OCI-LY3 (cell line): Measurements from ENCODE around the gene ACSS1.

Experiments used
- H2AFZ ChIP-seq: fragments of 200-600, 300-600 bp; shearing (Covaris generic); 2 replicates; pipeline ENCODE4 v1.6.0; 2014; ENCODE audit warnings: antibody characterized with exemption, low read depth, low read length
- H3K27ac ChIP-seq: fragments of 200-600, 300-600 bp; sonication (generic); 2 replicates; pipeline ENCODE4 v1.5.1; 2014; ENCODE audit warnings: mild to moderate bottlenecking, low read length, moderate library complexity, mixed read lengths
- H3K27me3 ChIP-seq: fragments of 200-600, 300-600 bp; sonication (generic); 2 replicates; pipeline ENCODE4 v1.6.1; 2014; ENCODE audit warnings: low read depth, low read length, mixed read lengths
- H3K36me3 ChIP-seq: fragments of 200-600, 300-600 bp; sonication (generic); replicated peaks from 2 replicates; pipeline ENCODE3; 2014; ENCODE audit warnings: low read depth, low read length, mixed read lengths
- H3K4me1 ChIP-seq: fragments of 300-600, 200-600 bp; sonication (generic); 2 replicates; pipeline ENCODE4 v1.6.1; 2014; ENCODE audit warnings: low read length, mixed read lengths
- H3K4me2 ChIP-seq: fragments of 200-600, 300-600 bp; sonication (generic); 2 replicates; pipeline ENCODE4 v1.6.1; 2014; ENCODE audit warnings: low read length, mixed read lengths
- H3K4me3 ChIP-seq: fragments of 300-600, 200-600 bp; sonication (generic); 2 replicates; pipeline ENCODE4 v1.5.1; 2014; ENCODE audit warnings: antibody characterized with exemption, mild to moderate bottlenecking, low read length, moderate library complexity
- H3K79me2 ChIP-seq: fragments of 300-600, 200-600 bp; shearing (Covaris generic); 2 replicates; pipeline ENCODE4 v1.6.1; 2014; ENCODE audit warnings: mild to moderate bottlenecking, low read length, mixed read lengths
- H3K9ac ChIP-seq: fragments of 300-600, 200-600 bp; shearing (Covaris generic); 2 replicates; pipeline ENCODE4 v1.6.0; 2014; ENCODE audit warnings: mild to moderate bottlenecking, low read length, moderate library complexity
- H3K9me3 ChIP-seq: fragments of 200-600, 300-600 bp; shearing (Covaris generic); 2 replicates; pipeline ENCODE4 v1.6.1; 2014; ENCODE audit warnings: low read length, mixed read lengths; ENCODE audit not compliant: insufficient read depth
- H4K20me1 ChIP-seq: fragments of 200-600, 300-600 bp; sonication (generic); 2 replicates; pipeline ENCODE4 v1.6.1; 2016; ENCODE audit warnings: low read length, mixed read lengths; ENCODE audit not compliant: insufficient read depth
- EZH2phosphoT487 ChIP-seq: fragments of 200-600 bp; shearing (Covaris generic); IDR thresholded peaks from 2 replicates; pipeline ENCODE4 v1.6.1; 2018; ENCODE audit warnings: antibody characterized with exemption, mixed run types, low read depth
- TF ChIP-seq, protein P1 (sequence below): fragments of 200-600, 300-600 bp; sonication (generic); IDR thresholded peaks from 2 replicates; pipeline ENCODE4 v1.5.1; 2014; ENCODE audit warnings: antibody characterized with exemption, low read length, low read depth

ACSS1 gene

DNA sequence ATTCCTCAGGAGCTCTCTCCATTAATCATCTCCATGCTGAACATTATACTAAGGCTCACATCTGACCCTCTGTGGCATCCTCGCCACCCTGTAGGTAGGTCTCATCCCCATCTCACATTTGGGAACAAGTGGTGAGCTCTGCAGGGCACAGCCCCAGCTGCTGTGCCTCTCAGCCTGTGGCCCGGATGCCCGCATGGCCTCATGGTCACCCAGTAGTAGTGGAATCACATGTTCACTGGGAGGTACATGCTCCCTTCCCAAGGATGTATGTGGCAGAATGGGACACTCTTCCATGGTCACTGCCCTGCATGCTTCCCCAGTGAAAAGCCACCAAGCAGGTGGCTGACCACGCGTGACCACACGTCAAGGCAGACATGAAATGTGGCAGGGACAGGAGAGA lies 39.1 kb downstream of the ACSS1 start:
- Histone ChIP-seq H3K4me3 (no peak overlapping the region), H3K4me2 (no peak overlapping the region), H3K9me3 (no peaks in the 10 kb centered on the region), H3K9ac (no peak overlapping the region), H3K36me3 (no peaks in the 10 kb centered on the region), H3K27ac (no peak overlapping the region), H2AFZ (no peak overlapping the region), H3K27me3 (no peaks in the 10 kb centered on the region), H3K4me1 (no peaks in the 10 kb centered on the region), H4K20me1 (no peaks in the 10 kb centered on the region), H3K79me2 (no peaks in the 10 kb centered on the region)
- TF ChIP-seq EZH2phosphoT487 = no peak
- TF ChIP-seq, protein P1, sequence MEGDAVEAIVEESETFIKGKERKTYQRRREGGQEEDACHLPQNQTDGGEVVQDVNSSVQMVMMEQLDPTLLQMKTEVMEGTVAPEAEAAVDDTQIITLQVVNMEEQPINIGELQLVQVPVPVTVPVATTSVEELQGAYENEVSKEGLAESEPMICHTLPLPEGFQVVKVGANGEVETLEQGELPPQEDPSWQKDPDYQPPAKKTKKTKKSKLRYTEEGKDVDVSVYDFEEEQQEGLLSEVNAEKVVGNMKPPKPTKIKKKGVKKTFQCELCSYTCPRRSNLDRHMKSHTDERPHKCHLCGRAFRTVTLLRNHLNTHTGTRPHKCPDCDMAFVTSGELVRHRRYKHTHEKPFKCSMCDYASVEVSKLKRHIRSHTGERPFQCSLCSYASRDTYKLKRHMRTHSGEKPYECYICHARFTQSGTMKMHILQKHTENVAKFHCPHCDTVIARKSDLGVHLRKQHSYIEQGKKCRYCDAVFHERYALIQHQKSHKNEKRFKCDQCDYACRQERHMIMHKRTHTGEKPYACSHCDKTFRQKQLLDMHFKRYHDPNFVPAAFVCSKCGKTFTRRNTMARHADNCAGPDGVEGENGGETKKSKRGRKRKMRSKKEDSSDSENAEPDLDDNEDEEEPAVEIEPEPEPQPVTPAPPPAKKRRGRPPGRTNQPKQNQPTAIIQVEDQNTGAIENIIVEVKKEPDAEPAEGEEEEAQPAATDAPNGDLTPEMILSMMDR = no peak

DNA sequence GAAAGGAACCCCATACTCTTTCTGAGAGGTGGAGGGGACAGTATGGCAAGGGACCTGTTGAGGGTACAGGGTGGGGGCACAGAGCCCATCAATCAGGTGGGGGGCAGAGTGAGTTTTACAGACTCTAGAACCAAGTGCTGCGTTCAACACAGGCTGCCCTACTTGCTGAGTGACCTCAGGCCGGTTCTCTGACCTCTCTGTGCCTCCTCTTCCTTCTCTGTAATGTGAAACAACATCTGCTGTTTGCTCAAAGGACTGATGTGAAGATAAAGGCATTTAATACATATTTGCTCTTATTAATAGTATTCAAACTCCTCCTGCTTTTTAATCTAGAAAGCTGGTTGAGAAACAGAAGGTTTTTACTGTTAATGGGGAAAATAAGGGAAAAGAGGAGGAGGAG lies 39.5 kb downstream of the ACSS1 start:
- H4K20me1 ChIP-seq = no peaks in the 10 kb centered on the region
- H3K79me2 ChIP-seq = no peaks in the 10 kb centered on the region
- H3K4me3 ChIP-seq = no peak overlapping the region
- no peaks in the 10 kb centered on the region for H3K27me3 ChIP-seq
- no peak overlapping the region for H3K4me2 ChIP-seq
- no peak overlapping the region for H2AFZ ChIP-seq
- no peaks in the 10 kb centered on the region for H3K9me3 ChIP-seq
- H3K9ac ChIP-seq = no peak overlapping the region
- TF ChIP-seq, protein P1 = no peak
- no peak for TF ChIP-seq EZH2phosphoT487
- H3K36me3 ChIP-seq = no peaks in the 10 kb centered on the region
- no peaks in the 10 kb centered on the region for H3K4me1 ChIP-seq
- no peak overlapping the region for H3K27ac ChIP-seq

DNA sequence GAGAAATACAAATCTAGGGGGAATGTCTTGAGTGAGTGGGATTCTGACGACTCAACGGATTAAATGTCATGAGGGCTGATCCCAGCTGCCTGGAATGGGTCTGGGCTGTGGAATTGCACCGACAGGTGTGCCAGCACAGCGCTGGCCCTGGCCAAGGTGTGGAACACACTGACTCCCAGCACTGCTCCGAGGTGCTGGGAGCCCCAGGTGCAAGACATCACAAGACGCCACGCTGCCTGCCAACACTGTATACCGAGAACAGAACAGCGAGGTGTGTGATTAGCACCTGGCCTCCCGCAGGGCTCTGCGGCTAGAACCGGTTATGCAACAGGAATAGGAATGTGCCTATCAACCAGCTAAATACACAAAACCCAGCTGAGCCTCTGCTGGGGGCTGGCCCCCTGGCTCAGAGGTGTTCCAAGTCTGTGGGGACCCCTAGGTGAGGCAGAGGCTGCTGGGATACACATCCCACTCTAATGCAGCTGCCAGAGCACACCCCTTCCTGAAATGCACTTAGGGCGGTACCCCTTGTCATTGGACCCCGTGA lies 40.6 kb downstream of the ACSS1 start:
- no peaks in the 10 kb centered on the region for H3K4me1 ChIP-seq
- H3K9ac ChIP-seq = no peak overlapping the region
- no peaks in the 10 kb centered on the region for H3K79me2 ChIP-seq
- no peak overlapping the region for H3K4me3 ChIP-seq
- no peaks in the 10 kb centered on the region for H3K36me3 ChIP-seq
- no peak overlapping the region for H2AFZ ChIP-seq
- no peak overlapping the region for H3K4me2 ChIP-seq
- no peaks in the 10 kb centered on the region for H3K9me3 ChIP-seq
- H3K27ac ChIP-seq = no peak overlapping the region
- H4K20me1 ChIP-seq = no peaks in the 10 kb centered on the region
- no peaks in the 10 kb centered on the region for H3K27me3 ChIP-seq
- TF ChIP-seq, protein P1 = no peak
- no peak for TF ChIP-seq EZH2phosphoT487

DNA sequence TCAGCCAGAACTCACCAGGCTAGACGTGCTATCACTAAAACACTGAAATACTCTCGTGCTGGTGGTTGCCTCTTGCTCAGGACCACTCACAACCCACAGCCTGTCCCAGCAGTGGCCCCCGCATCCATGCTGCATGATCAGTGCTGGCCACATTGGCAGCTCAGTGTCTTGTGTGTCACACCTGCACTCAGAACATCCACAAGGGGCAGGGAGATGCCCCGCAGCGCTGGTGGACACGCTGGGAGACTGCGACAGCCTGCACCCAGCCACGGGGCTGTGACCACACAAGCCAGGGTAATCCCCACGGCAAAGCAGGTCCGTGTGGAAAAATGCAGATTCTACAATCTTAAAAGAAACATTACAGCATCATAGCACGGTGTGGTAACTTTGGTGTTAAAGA lies 41.5 kb downstream of the ACSS1 start:
- Histone ChIP-seq H3K4me2 (no peak overlapping the region), H3K27ac (no peak overlapping the region), H3K27me3 (no peaks in the 10 kb centered on the region)

More for the DNA sequence above, 41.5 kb downstream of the ACSS1 start:
- H3K79me2 ChIP-seq = no peaks in the 10 kb centered on the region
- TF ChIP-seq, protein P1 = no peak
- TF ChIP-seq EZH2phosphoT487 = no peak
- H3K9ac ChIP-seq = no peak overlapping the region
- H4K20me1 ChIP-seq = no peaks in the 10 kb centered on the region; the same call in 1 of the 2 replicates
- H3K4me1 ChIP-seq = no peaks in the 10 kb centered on the region
- H2AFZ ChIP-seq = no peak overlapping the region
- H3K36me3 ChIP-seq = no peaks in the 10 kb centered on the region
- no peaks in the 10 kb centered on the region for H3K9me3 ChIP-seq
- H3K4me3 ChIP-seq = no peak overlapping the region
